ENCODE results near the gene LDAH. TPM values are rescaled to one million over a fixed set of nuclear protein-coding genes. Genes with fewer than 3 reads are reported as not detected.

Gene LDAH
- polyA plus RNA-seq, 2 donors: 4.4 to 5.1 TPM

DNA sequence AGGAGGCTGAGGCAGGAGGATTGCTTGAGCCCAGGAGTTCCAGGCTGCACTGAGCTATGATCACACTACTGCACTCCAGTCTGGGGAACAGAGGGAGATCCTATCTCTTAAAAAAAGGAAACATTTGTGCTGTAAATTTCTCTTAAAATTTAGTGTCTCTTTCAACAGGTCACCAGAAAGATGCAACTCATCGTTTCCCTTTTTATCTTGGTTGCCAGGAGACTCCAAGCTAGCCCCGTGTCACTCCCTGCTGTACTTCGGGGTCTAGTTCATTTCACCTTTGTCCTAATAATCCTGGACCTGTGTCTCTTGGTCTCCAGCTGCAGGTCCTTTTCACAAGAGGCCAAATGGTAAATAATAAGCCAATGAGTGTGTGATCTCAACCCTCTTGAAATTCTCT lies 179.1 kb downstream of the LDAH start:
- Histone ChIP-seq H3K4me1 (ENCODE audit: control insufficient read depth in 2 of 2, insufficient read depth in 2 of 2, low read length in 1 of 2) (peaks cover 7 to 11% of the 10 kb centered on the region in 2 donors), H3K27me3 (ENCODE audit: control insufficient read depth in 1 of 2, insufficient read depth in 2 of 2, low read length in 2 of 2) (no peaks in the 10 kb centered on the region), H3K4me3 (ENCODE audit: low read depth in 1 of 2, low read length in 2 of 2) (no peak overlapping the region), H3K27ac (ENCODE audit: low read depth in 2 of 2, low read length in 1 of 2) (no peak overlapping the region), H3K36me3 (ENCODE audit: control insufficient read depth in 2 of 2, insufficient read depth in 2 of 2, low read length in 1 of 2) (peaks cover 0 to 35% of the 10 kb centered on the region in 2 donors), H3K9me3 (ENCODE audit: control insufficient read depth in 2 of 2, insufficient read depth in 1 of 2, low read depth in 1 of 2, low read length in 1 of 2) (no peaks in the 10 kb centered on the region)
- 68 to 81% methylated on average over 3 of the region's 3 CpGs for WGBS, 2 donors

GRCh38 chr2:20643060-20643459 lies 179.8 kb downstream of the LDAH start:
- peaks cover 3 to 7% of the 10 kb centered on the region in 2 donors for H3K4me1 ChIP-seq (ENCODE audit: control insufficient read depth in 2 of 2, insufficient read depth in 2 of 2, low read length in 1 of 2)
- 77 to 84% methylated on average over 7 of the region's 7 CpGs for WGBS, 2 donors
- no peak overlapping the region for H3K4me3 ChIP-seq (ENCODE audit: low read depth in 1 of 2, low read length in 2 of 2)
- no peaks in the 10 kb centered on the region for H3K27me3 ChIP-seq (ENCODE audit: control insufficient read depth in 1 of 2, insufficient read depth in 2 of 2, low read length in 2 of 2)
- peaks cover 0 to 36% of the 10 kb centered on the region in 2 donors for H3K36me3 ChIP-seq (ENCODE audit: control insufficient read depth in 2 of 2, insufficient read depth in 2 of 2, low read length in 1 of 2)
- no peaks in the 10 kb centered on the region for H3K9me3 ChIP-seq (ENCODE audit: control insufficient read depth in 2 of 2, insufficient read depth in 1 of 2, low read depth in 1 of 2, low read length in 1 of 2)
- H3K27ac ChIP-seq (ENCODE audit: low read depth in 2 of 2, low read length in 1 of 2): no peak overlapping the region

GRCh38 chr2:20642055-20642971 lies 180.6 kb downstream of the LDAH start:
- 31 to 33% methylated on average over 26 of the region's 26 CpGs for whole genome bisulfite sequencing, 2 donors
- Histone ChIP-seq H3K27me3 (ENCODE audit: control insufficient read depth in 1 of 2, insufficient read depth in 2 of 2, low read length in 2 of 2) (no peaks in the 10 kb centered on the region), H3K4me3 (ENCODE audit: low read depth in 1 of 2, low read length in 2 of 2) (no peak overlapping the region), H3K4me1 (ENCODE audit: control insufficient read depth in 2 of 2, insufficient read depth in 2 of 2, low read length in 1 of 2) (peaks cover 0 to 6% of the 10 kb centered on the region in 2 donors), H3K9me3 (ENCODE audit: control insufficient read depth in 2 of 2, insufficient read depth in 1 of 2, low read depth in 1 of 2, low read length in 1 of 2) (no peaks in the 10 kb centered on the region), H3K36me3 (ENCODE audit: control insufficient read depth in 2 of 2, insufficient read depth in 2 of 2, low read length in 1 of 2) (peaks cover 3 to 39% of the 10 kb centered on the region in 2 donors), H3K27ac (ENCODE audit: low read depth in 2 of 2, low read length in 1 of 2) (peak overlapping the region; percentile 60 to 85)

- Histone ChIP-seq H3K27me3 (ENCODE audit: control insufficient read depth in 1 of 2, insufficient read depth in 2 of 2, low read length in 2 of 2) (no peaks in the 10 kb centered on the region), H3K27ac (ENCODE audit: low read depth in 2 of 2, low read length in 1 of 2) (peak overlapping the region; percentile 60 to 85), H3K4me3 (ENCODE audit: low read depth in 1 of 2, low read length in 2 of 2) (no peak overlapping the region), H3K9me3 (ENCODE audit: control insufficient read depth in 2 of 2, insufficient read depth in 1 of 2, low read depth in 1 of 2, low read length in 1 of 2) (no peaks in the 10 kb centered on the region), H3K4me1 (ENCODE audit: control insufficient read depth in 2 of 2, insufficient read depth in 2 of 2, low read length in 1 of 2) (peaks cover 0 to 3% of the 10 kb centered on the region in 2 donors), H3K36me3 (ENCODE audit: control insufficient read depth in 2 of 2, insufficient read depth in 2 of 2, low read length in 1 of 2) (peaks cover 3 to 39% of the 10 kb centered on the region in 2 donors)
- 74 to 83% methylated on average over 23 of the region's 23 CpGs for WGBS, 2 donors
Measured at GRCh38 chr2:20641123-20641985, 181.5 kb downstream of the LDAH start.

- WGBS, 2 donors: 82 to 84% methylated on average over 14 of the region's 14 CpGs
- Histone ChIP-seq H3K9me3 (ENCODE audit: control insufficient read depth in 2 of 2, insufficient read depth in 1 of 2, low read depth in 1 of 2, low read length in 1 of 2) (no peaks in the 10 kb centered on the region), H3K4me1 (ENCODE audit: control insufficient read depth in 2 of 2, insufficient read depth in 2 of 2, low read length in 1 of 2) (peaks cover 0 to 7% of the 10 kb centered on the region in 2 donors), H3K4me3 (ENCODE audit: low read depth in 1 of 2, low read length in 2 of 2) (no peak overlapping the region), H3K27ac (ENCODE audit: low read depth in 2 of 2, low read length in 1 of 2) (peak overlapping the region; percentile 60 to 85), H3K36me3 (ENCODE audit: control insufficient read depth in 2 of 2, insufficient read depth in 2 of 2, low read length in 1 of 2) (peaks cover 3 to 39% of the 10 kb centered on the region in 2 donors), H3K27me3 (ENCODE audit: control insufficient read depth in 1 of 2, insufficient read depth in 2 of 2, low read length in 2 of 2) (no peaks in the 10 kb centered on the region)
Measured at GRCh38 chr2:20640411-20641122, 182.3 kb downstream of the LDAH start.

DNA sequence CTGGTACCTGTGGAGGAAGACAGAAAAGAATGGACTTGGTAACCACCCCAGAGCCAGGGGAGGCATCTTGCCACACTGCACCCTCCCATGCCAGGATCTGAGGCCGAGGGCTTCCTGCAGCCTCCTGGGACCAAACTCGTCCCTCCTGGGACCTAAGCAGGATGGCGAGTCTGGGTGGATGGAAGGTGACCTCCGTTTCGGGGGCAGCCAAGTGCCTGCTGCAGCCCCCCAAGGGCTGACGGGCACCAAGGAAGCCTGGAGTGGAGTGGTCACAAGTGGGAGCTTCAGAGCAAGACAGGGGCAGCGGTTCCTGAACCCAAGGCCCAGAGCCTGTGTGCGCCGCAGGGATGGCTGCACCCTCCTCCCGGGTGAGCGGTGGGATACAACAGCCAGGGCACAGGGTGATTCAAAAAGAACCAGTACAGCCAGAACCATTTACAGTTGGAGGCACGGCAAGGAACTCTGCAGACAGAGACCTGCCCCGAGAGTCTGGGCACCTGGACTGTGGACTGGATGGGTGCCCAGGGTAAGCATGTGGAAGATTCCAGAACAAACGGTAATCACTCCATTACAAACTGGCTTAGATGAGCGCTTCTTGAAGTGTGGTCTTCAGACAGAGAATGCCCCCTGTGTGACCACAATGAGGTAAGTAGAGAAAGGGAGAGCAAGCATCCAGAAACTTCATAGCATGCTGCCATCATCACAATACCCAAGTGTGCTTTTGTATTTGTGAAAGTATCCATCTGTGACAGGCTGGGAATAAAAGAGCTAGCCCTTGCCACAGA lies 184.1 kb downstream of the LDAH start:
- H3K27ac ChIP-seq (ENCODE audit: low read depth in 2 of 2, low read length in 1 of 2): peak overlapping the region in 1 of 2 donors; percentile 84
- peaks cover 3 to 31% of the 10 kb centered on the region in 2 donors for H3K36me3 ChIP-seq (ENCODE audit: control insufficient read depth in 2 of 2, insufficient read depth in 2 of 2, low read length in 1 of 2)

DNA sequence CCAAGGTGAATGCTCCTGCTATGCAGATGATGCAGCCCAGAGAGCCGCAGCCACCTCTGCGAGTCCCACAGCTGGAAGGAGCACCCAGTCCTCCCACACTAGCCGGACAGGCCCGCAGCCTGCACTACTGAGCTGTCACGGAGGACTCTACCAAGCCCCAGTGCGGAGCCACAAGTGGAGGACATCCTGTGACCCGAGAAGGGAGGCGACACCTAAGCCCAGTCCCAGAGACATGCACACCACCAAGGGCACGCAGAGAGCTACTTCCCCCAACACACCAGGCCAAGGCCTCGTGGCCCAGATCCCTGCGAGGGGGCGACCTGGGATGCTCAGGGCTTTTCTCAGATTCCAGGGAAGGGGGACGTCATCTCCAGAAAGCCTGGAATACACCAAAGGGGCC lies 184.9 kb downstream of the LDAH start:
- peaks cover 3 to 29% of the 10 kb centered on the region in 2 donors for H3K36me3 ChIP-seq (ENCODE audit: control insufficient read depth in 2 of 2, insufficient read depth in 2 of 2, low read length in 1 of 2)
- 94 to 95% methylated on average over 13 of the region's 13 CpGs for WGBS, 2 donors
- H3K27me3 ChIP-seq (ENCODE audit: control insufficient read depth in 1 of 2, insufficient read depth in 2 of 2, low read length in 2 of 2): no peaks in the 10 kb centered on the region
- no peaks in the 10 kb centered on the region for H3K9me3 ChIP-seq (ENCODE audit: control insufficient read depth in 2 of 2, insufficient read depth in 1 of 2, low read depth in 1 of 2, low read length in 1 of 2)
- peaks cover 0 to 17% of the 10 kb centered on the region in 2 donors for H3K4me1 ChIP-seq (ENCODE audit: control insufficient read depth in 2 of 2, insufficient read depth in 2 of 2, low read length in 1 of 2)
- peak overlapping the region; percentile 70 to 84 for H3K27ac ChIP-seq (ENCODE audit: low read depth in 2 of 2, low read length in 1 of 2)
- H3K4me3 ChIP-seq (ENCODE audit: low read depth in 1 of 2, low read length in 2 of 2): no peak overlapping the region

More for the DNA sequence above, 184.1 kb downstream of the LDAH start:
- no peak overlapping the region for H3K4me3 ChIP-seq (ENCODE audit: low read depth in 1 of 2, low read length in 2 of 2)
- H3K9me3 ChIP-seq (ENCODE audit: control insufficient read depth in 2 of 2, insufficient read depth in 1 of 2, low read depth in 1 of 2, low read length in 1 of 2): no peaks in the 10 kb centered on the region
- peaks cover 0 to 15% of the 10 kb centered on the region in 2 donors for H3K4me1 ChIP-seq (ENCODE audit: control insufficient read depth in 2 of 2, insufficient read depth in 2 of 2, low read length in 1 of 2)
- no peaks in the 10 kb centered on the region for H3K27me3 ChIP-seq (ENCODE audit: control insufficient read depth in 1 of 2, insufficient read depth in 2 of 2, low read length in 2 of 2)
- WGBS, 2 donors: 83 to 85% methylated on average over 15 of the region's 15 CpGs

DNA sequence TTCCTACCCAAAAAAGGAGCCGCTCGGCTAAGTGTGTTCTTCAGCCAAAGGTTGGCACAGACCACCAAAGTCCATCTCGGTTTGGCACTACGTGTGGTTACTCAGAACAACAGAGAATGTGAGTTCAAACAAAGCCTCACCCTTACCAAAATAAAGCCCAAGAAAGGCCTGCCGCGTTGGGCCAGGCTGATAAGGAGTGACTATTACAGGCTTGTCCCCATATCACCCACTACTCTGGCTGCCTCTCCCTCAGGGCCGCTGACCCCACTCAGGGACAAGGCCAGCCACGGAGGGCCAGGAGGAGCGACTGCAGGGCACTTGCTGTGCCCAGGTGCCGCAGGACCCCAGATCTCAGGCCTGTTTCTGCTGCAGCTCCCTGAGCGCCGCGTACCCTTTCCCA lies 185.8 kb downstream of the LDAH start:
- peaks cover 0 to 20% of the 10 kb centered on the region in 2 donors for H3K4me1 ChIP-seq (ENCODE audit: control insufficient read depth in 2 of 2, insufficient read depth in 2 of 2, low read length in 1 of 2)
- peaks cover 3 to 29% of the 10 kb centered on the region in 2 donors for H3K36me3 ChIP-seq (ENCODE audit: control insufficient read depth in 2 of 2, insufficient read depth in 2 of 2, low read length in 1 of 2)
- no peaks in the 10 kb centered on the region for H3K9me3 ChIP-seq (ENCODE audit: control insufficient read depth in 2 of 2, insufficient read depth in 1 of 2, low read depth in 1 of 2, low read length in 1 of 2)
- H3K27me3 ChIP-seq (ENCODE audit: control insufficient read depth in 1 of 2, insufficient read depth in 2 of 2, low read length in 2 of 2): no peaks in the 10 kb centered on the region
- peak overlapping the region; percentile 70 to 84 for H3K27ac ChIP-seq (ENCODE audit: low read depth in 2 of 2, low read length in 1 of 2)
- H3K4me3 ChIP-seq (ENCODE audit: low read depth in 1 of 2, low read length in 2 of 2): no peak overlapping the region
- WGBS, 2 donors: 58 to 71% methylated on average over 13 of the region's 13 CpGs

Data from esophagus (tissue), 2 donors.